ENCODE results near the gene ETV6. TPM values are rescaled to one million over a fixed set of nuclear protein-coding genes. Genes with fewer than 3 reads are reported as not detected.
"Not testable (repeated sequence)": the region's sequence is repeated elsewhere in the genome, so short reads cannot be mapped to it uniquely, and the experiment has no call there.

The ETV6 gene
- total RNA-seq (10 to 100 TPM; 13.0 to 13.2 TPM), polyA plus RNA-seq (1 to 10 TPM in 2 of 3 donors, under 1 TPM in 1; 0.94 to 2.2 (median 1.3) TPM), total RNA-seq (10.8 to 26.7 (median 16.0) reads per million in 6 experiments)

- Mint-ChIP-seq H3K4me1 (peaks cover 17 to 46% (median 36%) of the 10 kb centered on the region in 4 donors), H3K27me3 (no peaks in the 10 kb centered on the region), H3K36me3 (peaks cover 0 to 4% (median 0%) of the 10 kb centered on the region in 3 donors), H3K27ac (peak within 1 kb of the TSS; percentile 94 to 99 (median 97)), H3K4me3 (peak within 1 kb of the TSS; percentile 95 to 99 (median 98)), H3K9me3 (no peaks in the 10 kb centered on the region)
- ATAC-seq, result peak; percentile 58 to 66
- DNase-seq, result peak; percentile 39 to 77 (median 58)
- POLR2A ChIA-PET, result interaction anchor here (0.5 to 1.9 kb wide), 11 partner anchors 8 to 1076 kb away, joined by 3 to 12 read pairs (median 4); no protein-coding TSS in a partner anchor
Measured at GRCh38 chr12:11649413-11650285, at the start of gene ETV6. Gene ETV6, plus strand, starts transcription at chr12:11649674. Its CDS starts 454 bp downstream, at chr12:11650128.

DNA sequence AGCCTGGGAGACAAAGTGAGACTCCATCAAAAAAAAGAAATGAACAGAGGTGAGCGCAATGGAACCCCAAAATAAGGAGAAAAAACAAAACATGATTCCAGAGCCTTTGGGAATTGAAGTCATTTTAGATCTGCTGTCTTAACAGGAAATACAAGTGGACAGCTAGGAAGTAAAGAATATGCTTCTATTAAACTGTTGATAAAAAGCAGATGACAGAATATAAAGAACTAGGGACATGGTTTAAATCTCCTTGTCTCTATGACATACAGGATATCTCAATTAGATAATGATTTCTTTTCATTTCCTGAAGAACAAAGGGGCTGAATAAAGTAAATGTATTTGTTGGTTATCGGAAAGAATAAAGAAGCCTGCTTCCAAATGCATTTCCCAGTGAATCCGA is 49.3 kb upstream of the ETV6 start:
- Mint-ChIP-seq H3K27ac (no peak overlapping the region), H3K27me3 (no peaks in the 10 kb centered on the region), H3K9me3 (no peaks in the 10 kb centered on the region), H3K4me1 (peaks cover 0 to 3% (median 1%) of the 10 kb centered on the region in 4 donors), H3K4me3 (no peak overlapping the region), H3K36me3 (no peaks in the 10 kb centered on the region)
- POLR2A ChIA-PET, result no interaction called here
- ATAC-seq (no peak), DNase-seq (no peak)

GRCh38 chr12:11601647-11602046 is 47.8 kb upstream of the ETV6 start:
- ATAC-seq, result no peak
- no peaks in the 10 kb centered on the region for H3K36me3 Mint-ChIP-seq
- H3K9me3 Mint-ChIP-seq, result no peaks in the 10 kb centered on the region
- H3K27me3 Mint-ChIP-seq, result no peaks in the 10 kb centered on the region
- POLR2A ChIA-PET, result interaction anchor here (0.6 kb wide), 1 partner anchor 189 kb away, joined by 5 read pairs; no protein-coding TSS in a partner anchor
- H3K4me1 Mint-ChIP-seq, result peaks cover 0 to 3% (median 0%) of the 10 kb centered on the region in 4 donors
- H3K27ac Mint-ChIP-seq, result no peak overlapping the region
- H3K4me3 Mint-ChIP-seq, result no peak overlapping the region
- DNase-seq, result no peak

- POLR2A ChIA-PET, result no interaction called here
- Mint-ChIP-seq H3K27me3 (peaks cover 0 to 8% (median 0%) of the 10 kb centered on the region in 5 donors), H3K36me3 (no peaks in the 10 kb centered on the region), H3K9me3 (no peaks in the 10 kb centered on the region), H3K27ac (no peak overlapping the region), H3K4me3 (no peak overlapping the region), H3K4me1 (no peaks in the 10 kb centered on the region)
- no peak for ATAC-seq
- DNase-seq, result no peak
Measured at GRCh38 chr12:11607313-11608081, 42.0 kb upstream of the ETV6 start.

DNA sequence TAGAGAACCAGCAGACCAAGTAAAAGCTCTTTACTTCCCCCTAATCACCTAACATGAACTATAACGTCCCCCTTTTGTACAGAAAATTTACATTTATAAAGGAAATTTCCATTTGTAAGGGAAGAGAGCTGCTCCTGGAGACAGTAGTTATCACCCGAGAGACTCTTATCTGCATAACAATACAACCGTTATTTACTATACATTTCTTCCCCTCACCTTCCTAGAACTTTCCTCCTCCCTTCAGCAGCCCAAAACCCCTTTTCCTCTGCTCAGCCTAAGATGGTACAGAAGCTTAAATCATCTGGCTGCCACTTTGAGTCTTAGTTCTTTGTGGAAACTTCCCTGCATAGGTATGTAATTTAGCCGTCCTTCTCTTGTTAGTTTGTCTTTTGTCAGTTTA is 40.4 kb upstream of the ETV6 start:
- DNase-seq (no peak), ATAC-seq (no peak)
- Mint-ChIP-seq H3K9me3 (no peaks in the 10 kb centered on the region), H3K4me3 (no peak overlapping the region), H3K27me3 (peaks cover 0 to 8% (median 0%) of the 10 kb centered on the region in 5 donors), H3K4me1 (peaks cover 0 to 2% (median 0%) of the 10 kb centered on the region in 4 donors), H3K36me3 (no peaks in the 10 kb centered on the region), H3K27ac (no peak overlapping the region)
- POLR2A ChIA-PET, result no interaction called here

GRCh38 chr12:11615481-11615880 is 34.0 kb upstream of the ETV6 start:
- no peak for ATAC-seq
- H3K4me3 Mint-ChIP-seq, result no peak overlapping the region
- H3K36me3 Mint-ChIP-seq, result no peaks in the 10 kb centered on the region
- POLR2A ChIA-PET, result no interaction called here
- H3K9me3 Mint-ChIP-seq, result no peaks in the 10 kb centered on the region
- peaks cover 0 to 2% (median 0%) of the 10 kb centered on the region in 4 donors for H3K4me1 Mint-ChIP-seq
- no peak overlapping the region for H3K27ac Mint-ChIP-seq
- H3K27me3 Mint-ChIP-seq, result peaks cover 0 to 8% (median 0%) of the 10 kb centered on the region in 5 donors
- DNase-seq, result no peak

- Mint-ChIP-seq H3K36me3 (no peaks in the 10 kb centered on the region), H3K27ac (no peak overlapping the region), H3K4me3 (no peak overlapping the region), H3K4me1 (peaks cover 0 to 3% (median 1%) of the 10 kb centered on the region in 4 donors), H3K9me3 (no peaks in the 10 kb centered on the region), H3K27me3 (no peaks in the 10 kb centered on the region)
- DNase-seq (no peak), ATAC-seq (no peak)
- POLR2A ChIA-PET, result no interaction called here
Measured at GRCh38 chr12:11618046-11618445, 31.4 kb upstream of the ETV6 start.

- H3K27ac Mint-ChIP-seq, result no peak overlapping the region
- POLR2A ChIA-PET, result no interaction called here
- H3K36me3 Mint-ChIP-seq, result no peaks in the 10 kb centered on the region
- no peaks in the 10 kb centered on the region for H3K9me3 Mint-ChIP-seq
- no peak overlapping the region for H3K4me3 Mint-ChIP-seq
- DNase-seq, result peak in 8 of 10 donors; percentile 9 to 72 (median 28)
- peak; percentile 57 for ATAC-seq
- H3K4me1 Mint-ChIP-seq, result peaks cover 0 to 3% (median 0%) of the 10 kb centered on the region in 4 donors
- no peaks in the 10 kb centered on the region for H3K27me3 Mint-ChIP-seq
Measured at GRCh38 chr12:11621797-11622423, 27.6 kb upstream of the ETV6 start.

DNA sequence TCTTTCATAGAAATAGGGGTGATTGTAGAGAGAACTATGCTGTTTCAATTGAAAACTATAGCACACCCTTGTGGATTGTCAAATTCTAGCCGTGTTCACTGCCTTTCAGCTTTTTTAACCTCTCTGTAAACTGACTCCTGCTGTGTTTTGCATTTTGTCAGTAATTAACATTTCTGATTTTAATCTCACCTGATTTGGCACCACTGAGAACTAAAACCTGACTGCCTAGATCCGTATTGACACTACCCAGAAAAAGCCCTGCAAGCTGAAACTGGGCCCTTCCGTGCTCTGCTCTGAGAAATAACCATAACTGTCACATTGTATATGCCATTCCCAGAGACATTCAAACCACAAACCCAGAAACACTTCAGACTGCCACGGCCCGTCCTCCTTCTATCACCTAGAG is 26.6 kb upstream of the ETV6 start:
- no peaks in the 10 kb centered on the region for H3K27me3 Mint-ChIP-seq
- no peak overlapping the region for H3K4me3 Mint-ChIP-seq
- H3K4me1 Mint-ChIP-seq, result peaks cover 0 to 3% (median 0%) of the 10 kb centered on the region in 4 donors
- no peak for ATAC-seq
- H3K9me3 Mint-ChIP-seq, result no peaks in the 10 kb centered on the region
- peak overlapping the region in 2 of 10 donors; percentile 0 to 7 for H3K27ac Mint-ChIP-seq
- no peaks in the 10 kb centered on the region for H3K36me3 Mint-ChIP-seq
- POLR2A ChIA-PET, result no interaction called here
- DNase-seq, result no peak

DNA sequence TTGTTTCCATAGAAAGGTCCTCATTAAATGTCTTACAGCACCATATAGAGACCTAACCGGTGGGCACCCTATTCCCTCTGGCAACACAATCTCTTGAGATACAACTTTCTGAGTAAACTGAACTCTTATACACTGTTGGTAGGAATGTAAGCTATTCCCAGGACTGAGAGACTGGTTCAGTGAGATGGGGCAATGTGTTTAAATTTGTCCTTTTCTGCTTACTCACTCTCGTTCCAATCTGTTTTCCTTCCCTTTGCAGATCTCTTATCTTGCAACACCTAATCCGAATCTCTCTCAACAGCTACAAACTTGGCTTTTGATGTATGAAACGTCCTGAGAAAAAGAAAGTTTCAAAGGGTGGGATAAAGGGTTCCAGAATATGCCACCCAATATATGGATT is 26.1 kb upstream of the ETV6 start:
- Mint-ChIP-seq H3K36me3 (no peaks in the 10 kb centered on the region), H3K27ac (no peak overlapping the region), H3K9me3 (no peaks in the 10 kb centered on the region), H3K27me3 (no peaks in the 10 kb centered on the region), H3K4me3 (no peak overlapping the region), H3K4me1 (peaks cover 0 to 3% (median 0%) of the 10 kb centered on the region in 4 donors)
- DNase-seq, result no peak
- POLR2A ChIA-PET, result no interaction called here
- ATAC-seq, result no peak

DNA sequence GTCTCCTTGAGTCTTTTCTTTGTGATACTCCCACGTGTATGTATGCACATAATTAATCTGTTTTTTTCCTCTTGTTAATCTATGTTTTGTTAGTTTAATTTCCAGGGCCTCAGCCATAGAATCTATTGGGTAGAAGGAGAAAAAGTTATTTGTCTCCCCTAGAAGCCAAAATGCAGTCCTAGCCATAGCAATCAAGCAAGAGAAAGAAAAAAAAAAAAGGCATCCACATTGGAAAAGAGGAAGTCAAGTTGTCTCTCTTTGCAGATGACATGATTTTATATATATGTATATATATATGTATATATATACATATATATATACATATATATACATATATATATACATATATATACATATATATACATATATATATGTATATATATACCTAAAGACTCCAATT is 25.4 kb upstream of the ETV6 start:
- no peak overlapping the region for H3K4me3 Mint-ChIP-seq
- no peaks in the 10 kb centered on the region for H3K27me3 Mint-ChIP-seq
- H3K4me1 Mint-ChIP-seq, result peaks cover 0 to 3% (median 0%) of the 10 kb centered on the region in 4 donors
- ATAC-seq (no peak), DNase-seq (no peak)
- POLR2A ChIA-PET, result interaction anchor here (0.7 kb wide), 1 partner anchor 1284 kb away, joined by 3 read pairs; no protein-coding TSS in a partner anchor
- no peaks in the 10 kb centered on the region for H3K9me3 Mint-ChIP-seq
- no peaks in the 10 kb centered on the region for H3K36me3 Mint-ChIP-seq
- H3K27ac Mint-ChIP-seq, result no peak overlapping the region

GRCh38 chr12:11627709-11628108 is 21.8 kb upstream of the ETV6 start:
- DNase-seq, H3K27me3 Mint-ChIP-seq, H3K4me3 Mint-ChIP-seq, ATAC-seq, H3K9me3 Mint-ChIP-seq, H3K36me3 Mint-ChIP-seq, H3K4me1 Mint-ChIP-seq, POLR2A ChIA-PET: not testable (repeated sequence)
- peak overlapping the region in 1 of 10 donors; percentile 6 for H3K27ac Mint-ChIP-seq
